Liver (tissue), 9 donors: ENCODE data around the gene KIRREL3. TPM values are rescaled to one million over a fixed set of nuclear protein-coding genes. Genes with fewer than 3 reads are reported as not detected.

Experiments
- DNase-seq: peaks from one replicate; pipeline ENCODE4 v3.0.0-alpha.2; 2017; ENCODE audit warnings: low spot score
- H3K27ac ChIP-seq, 2 donors: one replicate each; pipeline ENCODE4 v1.7.0; 2013; ENCODE audit warnings: inconsistent platforms in 2 of 2, low read length in 2 of 2, control low read depth in 1 of 2, low read depth in 1 of 2, mild to moderate bottlenecking in 1 of 2
- H3K27me3 ChIP-seq, 4 donors: one replicate each; pipeline versions ENCODE4 v1.6.1 to v1.7.0; 2013; ENCODE audit warnings: low read length in 3 of 4, inconsistent platforms in 1 of 4, mild to moderate bottlenecking in 1 of 4, moderate library complexity in 1 of 4; ENCODE audit not compliant: control insufficient read depth in 4 of 4, insufficient read depth in 4 of 4
- H3K36me3 ChIP-seq, 4 donors: one replicate each; pipeline versions ENCODE4 v1.6.1 to v1.7.0; 2013; ENCODE audit warnings: low read length in 3 of 4, mild to moderate bottlenecking in 3 of 4, low read depth in 1 of 4, moderate library complexity in 1 of 4; ENCODE audit not compliant: control insufficient read depth in 4 of 4, insufficient read depth in 3 of 4
- H3K4me1 ChIP-seq, 4 donors: one replicate each; pipeline versions ENCODE4 v1.6.1 to v1.7.0; 2013; ENCODE audit warnings: low read length in 3 of 4, mild to moderate bottlenecking in 3 of 4, moderate library complexity in 1 of 4; ENCODE audit not compliant: control insufficient read depth in 4 of 4, insufficient read depth in 4 of 4
- H3K4me3 ChIP-seq, 3 donors: one replicate each; pipeline versions ENCODE4 v1.6.1 to v1.7.0; 2013; ENCODE audit warnings: low read length in 3 of 3, control low read depth in 1 of 3, low read depth in 1 of 3, mild to moderate bottlenecking in 1 of 3
- H3K9ac ChIP-seq, 2 donors: one replicate each; pipeline ENCODE4 v1.7.0; 2013; ENCODE audit warnings: low read length in 2 of 2, mild to moderate bottlenecking in 2 of 2, moderate library complexity in 2 of 2, control low read depth in 1 of 2, low read depth in 1 of 2
- H3K9me3 ChIP-seq, 4 donors: one replicate each; pipeline versions ENCODE4 v1.6.1 to v1.7.0; 2013; ENCODE audit warnings: low read length in 3 of 4; ENCODE audit not compliant: control insufficient read depth in 4 of 4
- EGR1 ChIP-seq, 2 donors: IDR thresholded peaks; 2 replicates each; pipeline ENCODE4 v1.6.1; 2016 to 2018; ENCODE audit warnings: antibody characterized with exemption in 2 of 2, low read depth in 2 of 2
- FOXA1 ChIP-seq: IDR thresholded peaks from 2 replicates; pipeline ENCODE4 v1.6.1; 2016; ENCODE audit warnings: antibody characterized with exemption
- FOXA2 ChIP-seq: IDR thresholded peaks from 2 replicates; pipeline ENCODE4 v1.6.1; 2016; ENCODE audit warnings: antibody characterized with exemption
- GABPA ChIP-seq, 2 donors: IDR thresholded peaks in 1 of 2; conservative IDR thresholded peaks in 1 of 2; 2 replicates each; pipeline ENCODE4 v1.6.1; 2016; ENCODE audit warnings: antibody characterized with exemption in 2 of 2, mild to moderate bottlenecking in 1 of 2, moderate library complexity in 1 of 2
- HNF4A ChIP-seq, 2 donors: conservative IDR thresholded peaks; 2 replicates each; pipeline ENCODE4 v1.6.1; 2016; ENCODE audit warnings: antibody characterized with exemption in 2 of 2, mild to moderate bottlenecking in 2 of 2
- HNF4G ChIP-seq: IDR thresholded peaks from 2 replicates; pipeline ENCODE4 v1.6.1; 2016; ENCODE audit warnings: antibody characterized with exemption
- JUND ChIP-seq, 2 donors: IDR thresholded peaks; 2 replicates each; pipeline ENCODE4 v1.6.1; 2016; ENCODE audit warnings: antibody characterized with exemption in 2 of 2
- NR2F2 ChIP-seq: IDR thresholded peaks from 2 replicates; pipeline ENCODE4 v1.6.1; 2016; ENCODE audit warnings: antibody characterized with exemption
- RAD21 ChIP-seq, 2 donors: IDR thresholded peaks; 2 replicates each; pipeline ENCODE4 v1.6.1; 2016; ENCODE audit warnings: antibody characterized with exemption in 2 of 2, mild to moderate bottlenecking in 2 of 2
- RXRA ChIP-seq, 2 donors: IDR thresholded peaks; 2 replicates each; pipeline ENCODE4 v1.6.1; 2017 to 2018; ENCODE audit warnings: antibody characterized with exemption in 2 of 2, mild to moderate bottlenecking in 1 of 2
- SP1 ChIP-seq: IDR thresholded peaks from 2 replicates; pipeline ENCODE4 v1.6.1; 2018; ENCODE audit warnings: antibody characterized with exemption, mild to moderate bottlenecking
- TAF1 ChIP-seq: conservative IDR thresholded peaks from 2 replicates; pipeline ENCODE4 v1.6.1; 2016; ENCODE audit warnings: antibody characterized with exemption, mild to moderate bottlenecking
- YY1 ChIP-seq: IDR thresholded peaks from 2 replicates; pipeline ENCODE4 v1.6.1; 2016; ENCODE audit warnings: antibody characterized with exemption, mild to moderate bottlenecking
- WGBS: extraction: QIAGEN DNeasy Blood & Tissue Kit; methylation state at CpG from one replicate; pipeline ENCODE4 v1.1.7; 2013; 5-methylcytosine and 5-hydroxymethylcytosine counted together
- polyA plus RNA-seq, 2 donors: library from polyadenylated mRNA; stranded (reverse) in 1 of 2; unstranded in 1 of 2; fragments of 200-250 nt in 1 of 2; fragments of >200 nt in 1 of 2; fragmentation: Nextera tagmentation in 1 of 2; extraction: Ambion mirVana in 1 of 2; gene quantifications; one replicate each; pipeline versions ENCODE4 v1.2.1 to v1.2.3, GENCODE V29; 2013 to 2015
- total RNA-seq, 2 donors: library from RNA; depleted of rRNA; stranded (reverse); fragments of >200 nt; gene quantifications; one replicate each; pipeline ENCODE4 v1.2.3, GENCODE V29; 2014
- TF ChIP-seq, protein P1 (sequence below): fragments of 150-350 bp; IDR thresholded peaks from 2 replicates; pipeline ENCODE4 v1.5.1; 2017; ENCODE audit warnings: improper control_type of control experiment, low read depth, low read length; ENCODE audit not compliant: missing input control
- TF ChIP-seq, protein P2 (sequence below): IDR thresholded peaks from 2 replicates; pipeline ENCODE4 v1.6.1; 2016; ENCODE audit warnings: antibody characterized with exemption, mild to moderate bottlenecking
- TF ChIP-seq, protein P3 (sequence below): IDR thresholded peaks from 2 replicates; pipeline ENCODE4 v1.6.1; 2016; ENCODE audit warnings: antibody characterized with exemption
- TF ChIP-seq, protein P4 (sequence below): IDR thresholded peaks from 2 replicates; pipeline ENCODE4 v1.6.1; 2016; ENCODE audit warnings: antibody characterized with exemption
- TF ChIP-seq, protein P5 (sequence below): IDR thresholded peaks from 2 replicates; pipeline ENCODE4 v1.6.1; 2016; ENCODE audit warnings: antibody characterized with exemption
- donor health status: healthy.
- donor health status: healthy.
- donor health status: healthy.
- donor health status: healthy.
- donor health status: healthy.

KIRREL3 gene
- total and polyA plus RNA-seq, 4 donors, result 0.03 to 0.29 (median 0.08) TPM; not detected in 1

DNA sequence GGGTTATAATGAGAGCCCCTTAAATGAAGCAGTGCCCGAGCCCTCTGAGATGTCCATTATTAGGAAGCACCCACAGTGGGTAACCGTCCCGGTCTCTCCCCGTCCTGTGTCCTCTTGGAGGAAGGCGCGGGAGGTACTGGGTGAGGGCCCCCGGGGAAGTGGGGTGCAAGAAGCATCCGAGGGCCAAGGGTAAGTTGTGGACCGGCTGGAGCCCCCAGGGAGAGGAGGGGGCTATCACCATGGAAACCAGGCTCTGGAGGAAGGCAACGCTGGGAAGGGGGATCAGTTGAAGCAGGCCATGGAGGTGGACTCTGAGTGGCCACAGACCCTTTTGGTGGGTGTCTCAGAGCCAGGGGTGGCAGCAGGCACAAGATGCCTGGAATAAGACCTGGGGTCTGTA lies 471.5 kb downstream of the KIRREL3 start:
- no peak overlapping the region for H3K4me3 ChIP-seq
- H3K27ac ChIP-seq, result no peak overlapping the region
- no peaks in the 10 kb centered on the region for H3K36me3 ChIP-seq
- H3K27me3 ChIP-seq, result peaks cover 0 to 7% (median 2%) of the 10 kb centered on the region in 4 donors
- no peaks in the 10 kb centered on the region for H3K9me3 ChIP-seq
- no peak for DNase-seq
- 64% methylated on average over 10 of the region's 10 CpGs for WGBS
- H3K9ac ChIP-seq, result no peak overlapping the region
- no peaks in the 10 kb centered on the region for H3K4me1 ChIP-seq
- TF ChIP-seq SP1 (no peak), RAD21 (IDR thresholded peaks at IDR 0.05) (no peak), HNF4G (no peak), JUND (IDR thresholded peaks at IDR 0.05) (no peak), FOXA1 (no peak), HNF4A (conservative IDR thresholded peaks at IDR 0.05) (no peak), YY1 (no peak), FOXA2 (no peak), RXRA (IDR thresholded peaks at IDR 0.05) (no peak), TAF1 (no peak), EGR1 (IDR thresholded peaks at IDR 0.05; ENCODE audit: low read depth in 2 of 2) (no peak)
- TF ChIP-seq, protein P1, sequence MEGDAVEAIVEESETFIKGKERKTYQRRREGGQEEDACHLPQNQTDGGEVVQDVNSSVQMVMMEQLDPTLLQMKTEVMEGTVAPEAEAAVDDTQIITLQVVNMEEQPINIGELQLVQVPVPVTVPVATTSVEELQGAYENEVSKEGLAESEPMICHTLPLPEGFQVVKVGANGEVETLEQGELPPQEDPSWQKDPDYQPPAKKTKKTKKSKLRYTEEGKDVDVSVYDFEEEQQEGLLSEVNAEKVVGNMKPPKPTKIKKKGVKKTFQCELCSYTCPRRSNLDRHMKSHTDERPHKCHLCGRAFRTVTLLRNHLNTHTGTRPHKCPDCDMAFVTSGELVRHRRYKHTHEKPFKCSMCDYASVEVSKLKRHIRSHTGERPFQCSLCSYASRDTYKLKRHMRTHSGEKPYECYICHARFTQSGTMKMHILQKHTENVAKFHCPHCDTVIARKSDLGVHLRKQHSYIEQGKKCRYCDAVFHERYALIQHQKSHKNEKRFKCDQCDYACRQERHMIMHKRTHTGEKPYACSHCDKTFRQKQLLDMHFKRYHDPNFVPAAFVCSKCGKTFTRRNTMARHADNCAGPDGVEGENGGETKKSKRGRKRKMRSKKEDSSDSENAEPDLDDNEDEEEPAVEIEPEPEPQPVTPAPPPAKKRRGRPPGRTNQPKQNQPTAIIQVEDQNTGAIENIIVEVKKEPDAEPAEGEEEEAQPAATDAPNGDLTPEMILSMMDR, result no peak
- TF ChIP-seq, protein P2, sequence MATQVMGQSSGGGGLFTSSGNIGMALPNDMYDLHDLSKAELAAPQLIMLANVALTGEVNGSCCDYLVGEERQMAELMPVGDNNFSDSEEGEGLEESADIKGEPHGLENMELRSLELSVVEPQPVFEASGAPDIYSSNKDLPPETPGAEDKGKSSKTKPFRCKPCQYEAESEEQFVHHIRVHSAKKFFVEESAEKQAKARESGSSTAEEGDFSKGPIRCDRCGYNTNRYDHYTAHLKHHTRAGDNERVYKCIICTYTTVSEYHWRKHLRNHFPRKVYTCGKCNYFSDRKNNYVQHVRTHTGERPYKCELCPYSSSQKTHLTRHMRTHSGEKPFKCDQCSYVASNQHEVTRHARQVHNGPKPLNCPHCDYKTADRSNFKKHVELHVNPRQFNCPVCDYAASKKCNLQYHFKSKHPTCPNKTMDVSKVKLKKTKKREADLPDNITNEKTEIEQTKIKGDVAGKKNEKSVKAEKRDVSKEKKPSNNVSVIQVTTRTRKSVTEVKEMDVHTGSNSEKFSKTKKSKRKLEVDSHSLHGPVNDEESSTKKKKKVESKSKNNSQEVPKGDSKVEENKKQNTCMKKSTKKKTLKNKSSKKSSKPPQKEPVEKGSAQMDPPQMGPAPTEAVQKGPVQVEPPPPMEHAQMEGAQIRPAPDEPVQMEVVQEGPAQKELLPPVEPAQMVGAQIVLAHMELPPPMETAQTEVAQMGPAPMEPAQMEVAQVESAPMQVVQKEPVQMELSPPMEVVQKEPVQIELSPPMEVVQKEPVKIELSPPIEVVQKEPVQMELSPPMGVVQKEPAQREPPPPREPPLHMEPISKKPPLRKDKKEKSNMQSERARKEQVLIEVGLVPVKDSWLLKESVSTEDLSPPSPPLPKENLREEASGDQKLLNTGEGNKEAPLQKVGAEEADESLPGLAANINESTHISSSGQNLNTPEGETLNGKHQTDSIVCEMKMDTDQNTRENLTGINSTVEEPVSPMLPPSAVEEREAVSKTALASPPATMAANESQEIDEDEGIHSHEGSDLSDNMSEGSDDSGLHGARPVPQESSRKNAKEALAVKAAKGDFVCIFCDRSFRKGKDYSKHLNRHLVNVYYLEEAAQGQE, result no peak
- TF ChIP-seq, protein P3, sequence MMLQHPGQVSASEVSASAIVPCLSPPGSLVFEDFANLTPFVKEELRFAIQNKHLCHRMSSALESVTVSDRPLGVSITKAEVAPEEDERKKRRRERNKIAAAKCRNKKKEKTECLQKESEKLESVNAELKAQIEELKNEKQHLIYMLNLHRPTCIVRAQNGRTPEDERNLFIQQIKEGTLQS, result no peak
- TF ChIP-seq, protein P4, sequence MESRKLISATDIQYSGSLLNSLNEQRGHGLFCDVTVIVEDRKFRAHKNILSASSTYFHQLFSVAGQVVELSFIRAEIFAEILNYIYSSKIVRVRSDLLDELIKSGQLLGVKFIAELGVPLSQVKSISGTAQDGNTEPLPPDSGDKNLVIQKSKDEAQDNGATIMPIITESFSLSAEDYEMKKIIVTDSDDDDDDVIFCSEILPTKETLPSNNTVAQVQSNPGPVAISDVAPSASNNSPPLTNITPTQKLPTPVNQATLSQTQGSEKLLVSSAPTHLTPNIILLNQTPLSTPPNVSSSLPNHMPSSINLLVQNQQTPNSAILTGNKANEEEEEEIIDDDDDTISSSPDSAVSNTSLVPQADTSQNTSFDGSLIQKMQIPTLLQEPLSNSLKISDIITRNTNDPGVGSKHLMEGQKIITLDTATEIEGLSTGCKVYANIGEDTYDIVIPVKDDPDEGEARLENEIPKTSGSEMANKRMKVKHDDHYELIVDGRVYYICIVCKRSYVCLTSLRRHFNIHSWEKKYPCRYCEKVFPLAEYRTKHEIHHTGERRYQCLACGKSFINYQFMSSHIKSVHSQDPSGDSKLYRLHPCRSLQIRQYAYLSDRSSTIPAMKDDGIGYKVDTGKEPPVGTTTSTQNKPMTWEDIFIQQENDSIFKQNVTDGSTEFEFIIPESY, result no peak
- TF ChIP-seq, protein P5, sequence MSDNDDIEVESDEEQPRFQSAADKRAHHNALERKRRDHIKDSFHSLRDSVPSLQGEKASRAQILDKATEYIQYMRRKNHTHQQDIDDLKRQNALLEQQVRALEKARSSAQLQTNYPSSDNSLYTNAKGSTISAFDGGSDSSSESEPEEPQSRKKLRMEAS, result no peak

DNA sequence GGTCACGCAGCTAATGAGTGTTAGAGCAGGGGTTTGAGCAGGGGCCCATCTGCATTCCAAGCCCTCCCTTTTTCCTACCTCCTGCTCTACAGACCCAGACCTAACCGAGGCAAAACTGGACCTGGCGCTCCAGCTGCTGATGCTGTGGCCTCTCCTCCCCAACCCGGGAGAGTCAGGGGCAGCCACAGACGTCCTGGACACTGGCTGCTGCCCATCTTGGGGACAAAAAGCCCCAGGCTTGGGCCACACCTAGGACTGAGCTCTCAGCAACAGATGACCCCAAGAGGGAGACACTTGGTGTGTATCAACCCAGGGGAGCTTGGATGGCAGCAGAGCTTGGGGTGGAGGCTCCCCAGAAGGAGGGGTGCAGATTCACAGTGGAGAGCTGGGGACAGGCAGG lies 472.5 kb downstream of the KIRREL3 start:
- no peaks in the 10 kb centered on the region for H3K9me3 ChIP-seq
- 58% methylated on average over 5 of the region's 5 CpGs for WGBS
- no peak overlapping the region for H3K27ac ChIP-seq
- peaks cover 0 to 7% (median 2%) of the 10 kb centered on the region in 4 donors for H3K27me3 ChIP-seq
- no peak for DNase-seq
- H3K9ac ChIP-seq, result no peak overlapping the region
- no peaks in the 10 kb centered on the region for H3K4me1 ChIP-seq
- no peaks in the 10 kb centered on the region for H3K36me3 ChIP-seq
- no peak overlapping the region for H3K4me3 ChIP-seq
- no peak for TF ChIP-seq RXRA (IDR thresholded peaks at IDR 0.05)
- TF ChIP-seq, protein P3, result no peak
- TF ChIP-seq FOXA2, result no peak
- TF ChIP-seq EGR1 (IDR thresholded peaks at IDR 0.05; ENCODE audit: low read depth in 2 of 2), result no peak
- TF ChIP-seq, protein P1, result no peak
- TF ChIP-seq, protein P2, result no peak
- TF ChIP-seq GABPA (IDR thresholded peaks at IDR 0.05 in 1 of 2, conservative IDR thresholded peaks at IDR 0.05 in 1 of 2), result no peak
- TF ChIP-seq YY1, result no peak
- no peak for TF ChIP-seq NR2F2
- TF ChIP-seq TAF1, result no peak
- no peak for TF ChIP-seq HNF4A (conservative IDR thresholded peaks at IDR 0.05)
